Fibroblast of the aortic adventitia (primary cell): ENCODE results near the gene SERPINA3. TPM values are rescaled to one million over a fixed set of nuclear protein-coding genes. Genes with fewer than 3 reads are reported as not detected.

Experiments
- DNase-seq: peaks from one replicate; pipeline ENCODE4 v3.0.0-alpha.2; 2010; ENCODE audit warnings: low read depth
- H3K4me3 ChIP-seq: 2 replicates; pipeline ENCODE4 v1.5.1; 2011; ENCODE audit warnings: low read depth, mild to moderate bottlenecking, control low read depth, low read length, moderate library complexity
- total RNA-seq: library from RNA; depleted of rRNA; stranded (reverse); fragments of >200 nt; gene quantifications from 2 replicates; pipeline ENCODE4 v1.2.3, GENCODE V29; 2012; ENCODE audit warnings: low replicate concordance
- TF ChIP-seq, protein P1 (sequence below): IDR thresholded peaks from 2 replicates; pipeline ENCODE4 v1.5.1; 2011; ENCODE audit warnings: mild to moderate bottlenecking, low read length, control low read depth, inconsistent platforms; ENCODE audit not compliant: insufficient read depth

SERPINA3 gene
- total RNA-seq, 1 donor, result 13.6 TPM

- H3K4me3 ChIP-seq, result no peak overlapping the region
- TF ChIP-seq, protein P1, sequence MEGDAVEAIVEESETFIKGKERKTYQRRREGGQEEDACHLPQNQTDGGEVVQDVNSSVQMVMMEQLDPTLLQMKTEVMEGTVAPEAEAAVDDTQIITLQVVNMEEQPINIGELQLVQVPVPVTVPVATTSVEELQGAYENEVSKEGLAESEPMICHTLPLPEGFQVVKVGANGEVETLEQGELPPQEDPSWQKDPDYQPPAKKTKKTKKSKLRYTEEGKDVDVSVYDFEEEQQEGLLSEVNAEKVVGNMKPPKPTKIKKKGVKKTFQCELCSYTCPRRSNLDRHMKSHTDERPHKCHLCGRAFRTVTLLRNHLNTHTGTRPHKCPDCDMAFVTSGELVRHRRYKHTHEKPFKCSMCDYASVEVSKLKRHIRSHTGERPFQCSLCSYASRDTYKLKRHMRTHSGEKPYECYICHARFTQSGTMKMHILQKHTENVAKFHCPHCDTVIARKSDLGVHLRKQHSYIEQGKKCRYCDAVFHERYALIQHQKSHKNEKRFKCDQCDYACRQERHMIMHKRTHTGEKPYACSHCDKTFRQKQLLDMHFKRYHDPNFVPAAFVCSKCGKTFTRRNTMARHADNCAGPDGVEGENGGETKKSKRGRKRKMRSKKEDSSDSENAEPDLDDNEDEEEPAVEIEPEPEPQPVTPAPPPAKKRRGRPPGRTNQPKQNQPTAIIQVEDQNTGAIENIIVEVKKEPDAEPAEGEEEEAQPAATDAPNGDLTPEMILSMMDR, result no peak
- DNase-seq, result no peak
Observed at GRCh38 chr14:94646066-94646465, 33.9 kb downstream of the SERPINA3 start.

GRCh38 chr14:94646481-94646880 lies 34.3 kb downstream of the SERPINA3 start:
- no peak overlapping the region for H3K4me3 ChIP-seq
- DNase-seq, result peak; percentile 56
- TF ChIP-seq, protein P1, result no peak

- H3K4me3 ChIP-seq, result no peak overlapping the region
- TF ChIP-seq, protein P1, result no peak
- DNase-seq, result no peak
Observed at GRCh38 chr14:94648801-94649200, 36.6 kb downstream of the SERPINA3 start.

- TF ChIP-seq, protein P1, result no peak
- no peak for DNase-seq
- H3K4me3 ChIP-seq, result no peak overlapping the region
Observed at GRCh38 chr14:94649543-94650443, 37.6 kb downstream of the SERPINA3 start.

DNA sequence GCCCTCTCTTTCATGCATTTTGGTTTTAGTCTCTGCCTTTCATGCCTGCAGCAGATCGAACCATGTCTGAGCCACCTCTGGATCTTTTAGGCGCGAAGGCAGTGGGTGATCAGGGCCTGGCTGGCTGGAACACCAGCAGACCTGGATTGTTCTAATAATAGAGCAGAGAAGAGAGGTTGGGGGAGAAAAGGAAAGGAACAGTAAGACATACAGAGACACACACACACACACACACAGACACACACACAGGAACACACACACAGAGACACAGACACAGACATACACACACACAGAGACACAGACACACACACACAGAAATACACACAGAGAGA lies 38.2 kb downstream of the SERPINA3 start:
- DNase-seq, result no peak
- no peak overlapping the region for H3K4me3 ChIP-seq
- TF ChIP-seq, protein P1, result no peak

DNA sequence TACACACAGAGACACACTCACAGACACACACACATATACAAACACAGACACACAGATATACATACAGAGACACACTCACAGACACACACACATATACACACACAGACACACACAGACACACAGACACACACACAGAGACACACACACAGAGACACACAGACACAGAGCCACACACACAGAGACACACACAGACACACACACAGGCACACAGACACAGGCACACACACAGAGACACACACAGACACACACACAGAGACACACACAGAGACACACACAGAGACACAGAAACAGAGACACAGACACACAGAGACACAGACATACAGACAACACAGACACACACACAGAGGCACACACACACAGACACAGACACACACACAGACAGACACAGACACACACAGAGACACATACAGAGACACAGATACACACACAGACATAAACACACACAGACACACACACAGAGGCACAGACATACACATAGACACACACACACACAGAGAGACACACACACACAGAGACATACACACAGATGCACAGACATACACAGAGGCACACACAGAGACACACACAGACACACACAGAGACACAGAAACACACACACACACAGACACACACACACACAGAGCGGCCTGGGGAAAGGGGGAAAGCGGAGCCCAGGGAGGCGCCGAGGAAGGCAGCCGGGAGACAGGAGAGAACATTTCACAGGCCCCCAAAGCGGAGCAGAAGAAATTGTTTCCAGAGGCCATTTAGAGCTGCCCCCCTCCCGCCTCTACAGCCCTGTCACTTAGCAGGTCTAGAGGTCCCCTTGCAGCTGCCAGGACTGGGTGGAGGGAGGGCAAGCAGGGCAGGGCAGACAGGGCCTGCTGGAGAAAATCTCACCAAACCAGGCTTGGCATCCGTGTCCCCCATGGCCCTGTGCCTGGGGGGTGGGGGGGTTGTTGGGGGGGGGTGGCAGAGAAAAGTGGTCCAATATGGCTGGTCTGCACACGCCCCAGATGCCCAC lies 38.9 kb downstream of the SERPINA3 start:
- DNase-seq, result no peak
- TF ChIP-seq, protein P1, result no peak
- H3K4me3 ChIP-seq, result no peak overlapping the region
